SK-MEL-5 (cell line): Measurements from ENCODE around the gene CA9. TPM values are rescaled to one million over a fixed set of nuclear protein-coding genes. Genes with fewer than 3 reads are reported as not detected.
A peak's percentile ranks its signal among the peaks of the same experiment; 100 is the strongest.

Source experiments
- DNase-seq: peaks from one replicate; pipeline ENCODE4 v3.0.0-alpha.2; 2016; ENCODE audit warnings: low read depth, low spot score
- in situ Hi-C: cut with HindIII; loops from 2 replicates; pipeline ENCODE4 v1.10.0; 2016; ENCODE audit warnings: low sequenced_read_pairs, high pct_unique_total_duplicates, low pct_unique_long_range_greater_than_20kb
- total RNA-seq: library from RNA; depleted of rRNA; stranded (reverse); fragments of >200 nt; shearing (Covaris generic); gene quantifications from 2 replicates; pipeline ENCODE4 v1.2.3, GENCODE V29; 2014

Gene CA9
- total RNA-seq, 1 experiment from 2014 or later: 0.29 TPM

DNA sequence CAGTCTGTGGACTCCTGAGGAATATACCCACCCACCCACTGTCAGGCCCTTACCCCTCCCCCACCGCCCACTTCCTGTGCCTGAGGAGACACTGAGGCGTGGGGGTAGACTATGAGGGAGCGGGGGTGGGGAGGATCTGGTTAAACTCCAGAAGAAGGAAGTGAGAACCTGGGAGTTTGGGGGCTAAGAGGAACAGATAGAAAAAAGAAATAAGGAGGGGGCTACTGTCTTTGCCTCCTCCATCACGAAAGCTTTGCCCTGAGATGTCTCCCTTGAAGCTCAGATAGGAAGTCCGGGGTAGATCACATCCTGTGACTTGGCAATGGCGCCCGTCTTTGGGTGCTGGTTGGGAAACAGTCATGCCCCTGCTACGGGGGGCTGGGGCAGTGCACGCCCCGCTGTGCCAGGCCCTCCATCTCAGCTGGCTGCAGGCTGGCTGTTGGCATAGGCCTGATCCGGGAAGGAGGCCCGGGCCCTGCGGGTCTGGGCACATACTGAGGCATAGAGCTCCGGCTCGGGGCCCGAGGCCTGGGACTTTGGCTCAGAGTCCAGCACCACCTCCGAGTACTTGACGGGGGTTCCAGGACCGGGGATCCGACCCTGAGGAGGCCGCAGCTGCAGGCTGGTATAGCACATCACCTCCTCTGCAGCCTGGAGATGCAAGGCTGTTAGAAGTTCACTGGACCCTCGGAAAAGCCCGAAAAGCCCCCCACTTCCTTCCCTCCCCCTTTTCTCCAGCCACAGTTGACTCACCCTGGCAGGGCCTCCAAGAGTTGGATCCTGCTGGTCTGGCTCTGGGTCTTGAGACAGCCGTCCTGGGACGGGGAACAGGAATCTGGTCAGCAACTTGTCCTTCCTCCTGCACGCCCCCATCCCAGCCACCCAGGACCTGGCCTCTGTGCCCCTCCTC lies 24.0 kb upstream of the CA9 start:
- in situ Hi-C loops: no loop called here
- DNase-seq: no peak

DNA sequence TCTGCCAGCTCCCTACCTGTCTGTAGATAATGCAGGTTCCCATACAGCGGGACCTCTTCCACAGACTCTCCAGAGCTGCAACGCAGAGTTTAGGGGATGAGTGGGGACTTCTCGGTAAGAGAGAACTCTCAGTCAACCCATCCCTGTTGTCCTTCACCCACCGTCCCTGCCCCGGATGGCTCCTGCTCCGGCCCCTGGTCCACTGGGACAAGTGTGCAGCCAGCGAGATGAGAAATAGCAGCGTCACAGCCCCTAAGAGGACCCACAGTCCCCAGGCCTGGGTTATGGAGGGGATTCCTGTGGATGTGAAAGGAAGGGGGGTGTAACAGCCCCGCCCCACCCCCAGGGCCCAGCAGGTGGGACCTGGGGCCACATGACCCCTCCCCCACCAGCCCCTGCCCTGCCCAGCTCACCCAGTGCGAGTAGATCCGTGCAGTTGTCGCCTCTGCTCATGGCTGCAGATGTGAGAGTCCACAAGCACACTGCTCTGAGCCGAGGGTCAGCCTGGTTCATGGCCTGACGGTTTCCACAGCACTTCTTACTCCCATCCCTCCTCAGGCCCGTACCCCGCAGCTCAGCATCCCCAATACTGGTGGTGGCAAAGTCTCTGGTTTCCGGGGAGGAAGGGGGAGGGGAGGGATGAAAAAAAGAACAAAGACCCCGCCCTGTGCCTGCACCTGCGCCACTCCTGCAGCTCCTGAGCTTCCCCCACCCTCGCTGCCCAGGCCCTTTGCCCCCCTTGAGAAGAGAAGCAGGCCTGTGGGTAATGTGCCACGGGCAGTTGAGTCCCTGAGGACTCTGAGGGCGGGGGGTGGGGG lies 23.2 kb upstream of the CA9 start, which contains the start of gene SIT1:
TSS of gene SIT1 (minus strand) at position 591 of the 818 bp plus-strand sequence. CDS start at position 513, 78 bp downstream.
- in situ Hi-C loops: no loop called here
- DNase-seq: no peak

DNA sequence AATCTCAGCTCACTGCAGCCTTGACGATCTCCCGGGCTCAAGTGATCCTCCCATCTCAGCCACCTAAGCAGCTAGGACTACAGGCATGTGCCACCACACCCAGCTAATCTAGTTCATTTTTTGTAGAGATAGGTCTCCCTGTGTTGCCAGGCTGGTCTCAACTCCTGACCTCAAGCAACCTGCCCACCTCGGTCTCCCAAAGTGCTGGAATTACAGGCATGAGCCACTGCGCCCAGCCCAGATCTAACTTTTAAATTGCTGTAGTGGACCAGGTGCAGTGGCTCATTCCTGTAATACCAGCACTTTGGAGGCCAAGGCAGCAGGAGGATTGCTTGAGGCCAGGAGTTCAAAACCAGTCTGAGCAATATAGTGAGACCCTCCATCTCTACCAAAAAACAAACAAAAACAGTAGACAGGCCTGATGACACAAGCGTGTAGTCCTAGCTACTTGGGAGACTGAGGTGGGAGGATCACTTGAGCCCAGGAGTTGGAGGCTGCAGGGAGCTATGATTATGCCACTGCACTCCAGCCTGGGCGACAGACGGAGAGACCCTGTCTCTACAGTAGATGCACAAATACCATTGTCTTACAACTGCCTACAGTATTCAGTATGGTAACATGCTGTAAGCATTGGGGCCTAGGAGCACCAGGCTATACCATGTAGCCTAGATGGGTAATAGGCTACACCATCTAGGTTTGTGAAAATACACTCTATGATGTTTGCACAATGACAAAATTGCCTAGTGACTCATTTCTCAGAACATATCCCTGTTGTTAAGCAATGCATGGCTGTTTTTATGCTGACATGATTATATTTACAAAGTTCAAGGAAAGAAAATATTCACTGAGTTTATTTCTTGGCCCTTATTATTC lies 21.5 kb upstream of the CA9 start:
- DNase-seq: no peak
- in situ Hi-C loops: no loop called here

DNA sequence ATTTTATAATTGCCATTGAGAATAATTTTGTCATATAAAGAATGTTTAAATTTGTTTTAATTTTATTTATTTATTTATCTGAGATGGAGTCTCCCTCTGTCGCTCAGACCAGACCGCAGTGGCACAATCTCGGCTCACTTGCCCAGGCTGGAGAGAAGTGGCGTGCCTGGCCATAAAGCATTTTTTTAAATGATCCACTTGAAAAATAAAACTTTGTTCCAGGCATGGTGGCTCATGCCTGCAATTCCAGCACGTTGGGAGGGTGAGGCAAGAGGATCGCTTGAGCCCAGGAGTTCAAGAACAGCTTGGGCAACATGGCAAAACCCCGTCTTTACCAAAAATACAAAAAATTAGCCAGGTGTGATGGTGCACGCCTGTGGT lies 20.9 kb upstream of the CA9 start:
- no peak for DNase-seq
- in situ Hi-C loops: no loop called here

DNA sequence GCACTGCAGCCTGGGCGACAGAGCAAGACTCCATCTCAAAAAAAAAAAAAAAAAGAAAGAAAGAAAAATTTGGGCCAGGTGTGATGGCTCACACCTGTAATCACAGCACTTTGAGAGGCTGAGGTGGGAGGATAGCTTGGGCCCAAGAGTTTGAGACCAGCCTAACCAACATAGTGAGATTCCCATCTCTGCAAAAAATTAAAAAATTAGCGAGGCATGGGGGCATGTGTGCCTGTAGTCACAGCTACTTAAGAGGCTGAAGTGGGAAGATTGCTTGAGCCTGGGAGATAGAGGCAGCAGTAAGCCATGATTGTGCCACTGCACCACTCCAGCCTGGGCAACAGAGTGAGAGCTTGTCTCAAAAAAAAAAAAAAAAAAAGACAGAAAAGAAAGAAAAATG lies 20.1 kb upstream of the CA9 start:
- no peak for DNase-seq
- in situ Hi-C loops: no loop called here

DNA sequence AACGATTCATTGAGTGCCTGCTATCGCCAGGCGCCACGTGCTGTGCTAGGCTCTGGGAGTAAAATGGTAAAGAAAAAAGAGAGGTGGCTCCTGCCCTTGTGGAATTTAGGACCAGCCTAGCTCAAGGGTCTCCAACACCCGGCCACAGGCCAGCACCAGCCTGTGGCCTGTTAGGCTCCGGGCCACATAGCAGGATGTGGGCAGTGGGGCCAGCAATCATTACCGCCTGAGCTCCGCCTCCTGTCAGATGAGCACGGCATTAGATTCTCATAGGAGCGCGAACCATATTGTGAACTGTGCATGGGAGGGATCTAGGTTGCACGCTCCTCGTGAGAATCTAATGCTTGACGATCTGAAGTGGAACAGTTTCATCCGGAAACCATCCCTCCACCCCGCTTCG lies 17.4 kb upstream of the CA9 start:
- DNase-seq: no peak
- in situ Hi-C loops: no loop called here

DNA sequence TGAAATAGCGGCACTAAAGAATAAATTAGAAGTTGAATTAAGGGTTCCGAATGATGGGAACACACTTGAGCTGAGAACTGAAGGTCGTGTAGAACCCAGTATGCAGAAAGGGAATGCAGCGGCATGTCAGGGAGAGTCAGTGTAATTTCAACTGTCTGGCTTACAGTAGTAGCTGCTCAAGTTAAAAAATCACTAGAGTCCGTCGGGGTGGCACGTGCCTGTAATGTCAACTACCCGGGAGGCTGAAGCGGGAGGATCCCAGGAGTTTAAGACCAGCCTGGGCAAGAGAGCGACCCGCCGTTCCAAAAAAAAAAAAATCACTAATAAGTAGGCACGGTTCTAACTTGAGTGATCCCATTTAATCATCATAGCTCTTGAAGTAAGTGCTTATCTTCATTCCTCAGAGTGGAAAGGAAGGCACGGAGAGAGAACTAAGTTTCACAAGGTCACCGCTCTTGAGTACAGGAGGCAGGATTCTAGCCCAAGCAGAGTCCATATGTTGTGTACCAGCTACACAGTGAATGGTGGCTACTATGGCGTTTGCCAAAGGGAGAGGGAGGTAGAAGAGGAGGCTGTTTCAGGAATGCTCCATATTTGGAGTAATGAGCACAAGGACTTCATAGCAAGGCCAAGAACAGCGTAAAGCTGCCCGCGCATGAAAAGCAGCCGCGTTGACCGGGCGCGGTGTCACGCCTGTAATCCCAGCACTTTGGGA lies 16.7 kb upstream of the CA9 start:
- in situ Hi-C loops: no loop called here

DNA sequence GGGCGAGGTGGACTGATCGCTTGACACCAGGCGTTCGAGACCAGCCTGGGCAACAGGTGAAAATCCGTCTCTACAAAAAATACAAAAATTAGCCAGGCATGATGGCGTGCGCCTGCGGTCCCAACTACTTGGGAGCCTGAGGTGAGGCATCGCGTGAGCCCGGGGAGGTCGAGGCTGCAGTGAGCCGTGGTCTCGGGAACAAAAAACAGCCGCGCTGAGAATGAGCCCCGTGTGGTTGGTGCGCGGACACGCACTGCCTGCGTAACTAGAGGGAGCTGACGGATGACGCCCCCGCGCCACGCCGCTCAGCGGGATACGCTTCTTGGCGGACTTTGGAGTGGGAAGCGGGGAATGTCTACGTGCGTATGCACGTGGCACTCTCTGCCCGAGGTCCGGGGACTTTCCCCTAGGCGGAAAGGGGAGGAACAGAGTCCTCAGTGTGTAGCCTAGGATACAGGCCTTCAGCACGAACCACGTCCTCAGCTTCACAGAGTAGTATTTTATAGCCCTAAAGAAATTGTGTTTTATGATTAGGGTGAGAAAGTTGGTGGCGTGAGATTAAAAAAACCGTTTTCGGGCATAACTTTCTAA lies 16.1 kb upstream of the CA9 start, which contains the start of gene RMRP:
TSS of gene RMRP (minus strand) at position 474 of the 591 bp plus-strand sequence.
- in situ Hi-C loops: no loop called here

More for the DNA sequence above, 16.7 kb upstream of the CA9 start:
- no peak for DNase-seq

DNA sequence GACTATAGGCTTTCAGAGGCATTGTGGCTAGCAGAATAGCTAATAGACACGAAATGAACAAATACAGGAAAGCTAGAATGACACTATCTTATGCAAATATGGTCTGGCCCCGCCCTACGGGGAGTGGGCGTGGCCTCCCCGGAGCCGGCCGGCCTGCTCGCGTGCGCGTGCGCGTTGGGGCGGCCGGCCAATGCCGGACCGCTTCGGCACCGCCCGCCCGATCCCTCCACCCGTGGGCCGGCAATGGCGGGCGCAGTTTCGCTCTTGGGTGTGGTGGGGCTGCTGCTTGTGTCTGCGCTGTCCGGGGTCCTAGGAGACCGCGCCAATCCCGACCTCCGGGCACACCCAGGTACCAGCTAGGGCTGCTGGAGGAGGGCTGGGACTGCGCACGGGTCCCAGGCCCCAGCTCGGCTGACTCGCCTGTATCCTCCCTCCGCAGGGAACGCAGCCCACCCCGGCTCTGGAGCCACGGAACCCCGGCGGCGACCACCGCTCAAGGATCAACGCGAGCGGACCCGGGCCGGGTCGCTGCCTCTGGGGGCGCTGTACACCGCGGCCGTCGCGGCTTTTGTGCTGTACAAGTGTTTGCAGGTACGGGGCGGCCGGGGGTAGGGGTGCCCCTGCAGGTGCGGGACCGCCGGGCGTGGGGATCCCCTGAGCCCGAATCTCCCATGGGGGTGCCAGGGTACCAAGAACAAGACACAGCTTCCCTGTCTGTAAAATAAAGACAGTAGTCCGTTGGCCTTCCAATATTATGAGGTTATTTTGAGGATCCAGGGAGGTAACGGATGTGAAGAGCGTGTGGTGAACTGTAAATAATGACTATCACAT lies 15.4 kb upstream of the CA9 start, which contains the start of gene CCDC107:
TSS of gene CCDC107 (plus strand) at position 156 of the 831 bp plus-strand sequence. CDS start at position 244, 88 bp downstream.
- DNase-seq: peak; percentile 75
- in situ Hi-C loops: no loop called here

More for the DNA sequence above, 16.1 kb upstream of the CA9 start, which contains the start of gene RMRP:
- DNase-seq: peak; percentile 99

DNA sequence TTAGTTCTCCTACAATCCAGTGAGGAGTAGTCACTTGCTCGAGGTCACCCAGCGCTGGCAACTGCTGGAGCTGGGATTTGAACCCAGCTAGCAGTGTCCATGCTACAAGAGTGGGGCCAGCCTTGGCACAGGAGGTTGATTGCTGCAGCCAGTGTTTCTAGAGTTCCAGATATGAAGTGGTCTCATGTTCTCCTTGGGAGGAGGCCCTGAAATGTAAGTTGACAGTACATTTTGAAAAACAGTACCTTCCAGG lies 14.8 kb upstream of the CA9 start:
- in situ Hi-C loops: no loop called here

DNA sequence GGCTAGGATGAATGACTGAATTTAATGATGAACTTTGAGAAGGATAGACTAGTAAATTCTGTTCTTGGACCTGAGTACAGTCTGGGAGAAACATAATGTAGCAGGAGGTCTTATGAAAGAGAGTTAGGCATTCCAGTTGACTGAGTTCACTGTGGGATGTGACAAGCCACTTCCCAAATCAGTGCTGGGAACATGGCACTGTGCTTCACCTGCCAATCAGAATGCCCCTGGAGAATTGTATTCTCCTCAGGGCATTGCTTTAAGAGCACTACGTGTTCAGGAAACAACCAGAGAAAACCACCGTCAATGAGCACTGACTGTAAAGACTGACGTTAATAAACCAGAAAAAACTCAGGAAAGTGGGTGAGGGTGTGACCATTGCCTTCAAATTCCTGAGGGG lies 14.4 kb upstream of the CA9 start:
- peak; percentile 58 for DNase-seq
- in situ Hi-C loops: no loop called here

More for the DNA sequence above, 14.8 kb upstream of the CA9 start:
- DNase-seq: peak; percentile 53

DNA sequence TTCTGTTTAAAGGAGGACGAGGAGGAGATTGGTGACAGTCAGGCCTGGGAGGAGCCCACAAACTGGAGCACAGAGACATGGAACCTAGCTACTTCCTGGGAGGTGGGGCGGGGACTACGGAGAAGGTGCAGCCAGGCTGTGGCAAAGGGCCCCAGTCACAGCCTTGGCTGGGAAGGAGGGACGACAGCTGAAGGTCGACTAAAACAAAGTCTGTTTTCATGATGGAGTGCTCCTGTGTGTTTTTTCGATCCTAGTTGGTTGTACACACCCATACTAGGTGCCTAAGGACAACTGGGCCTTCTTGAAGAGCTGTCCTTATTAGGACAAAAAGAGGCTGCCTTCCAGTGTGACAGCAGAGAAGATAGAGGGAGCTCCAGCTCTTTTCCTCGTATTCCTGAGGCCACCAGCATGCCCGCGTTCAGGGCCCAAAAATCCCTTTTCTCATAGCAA lies 12.7 kb upstream of the CA9 start:
- DNase-seq: peak; percentile 55
- in situ Hi-C loops: no loop called here

DNA sequence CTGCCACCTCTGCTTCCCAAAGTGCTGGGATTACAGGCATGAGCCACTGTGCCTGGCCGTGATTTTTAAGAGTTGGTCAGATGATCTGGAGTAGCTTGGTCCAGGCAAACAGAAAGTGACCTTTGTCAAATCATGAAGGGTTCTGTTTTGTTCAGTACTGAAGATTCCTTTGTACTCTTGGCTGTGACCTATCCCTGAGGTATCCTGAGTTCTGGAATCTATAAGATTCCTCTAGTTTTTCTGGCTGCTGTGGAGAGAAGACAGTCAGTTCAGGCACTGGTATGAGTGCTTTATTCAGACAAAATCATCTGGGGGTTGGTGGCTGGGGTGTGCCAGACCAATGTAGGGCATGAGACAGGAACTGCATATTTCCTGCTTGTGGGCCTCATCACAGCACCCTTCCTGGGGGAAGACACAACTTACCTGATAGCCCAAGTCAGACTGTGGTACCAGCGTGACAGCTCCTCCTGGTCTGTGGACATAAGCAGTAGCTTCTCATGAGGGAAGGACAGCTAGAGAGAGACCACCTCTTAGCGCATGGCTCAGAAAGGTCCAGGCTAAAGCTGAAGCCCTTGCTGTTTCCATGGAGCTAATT lies 11.9 kb upstream of the CA9 start:
- in situ Hi-C loops: no loop called here

DNA sequence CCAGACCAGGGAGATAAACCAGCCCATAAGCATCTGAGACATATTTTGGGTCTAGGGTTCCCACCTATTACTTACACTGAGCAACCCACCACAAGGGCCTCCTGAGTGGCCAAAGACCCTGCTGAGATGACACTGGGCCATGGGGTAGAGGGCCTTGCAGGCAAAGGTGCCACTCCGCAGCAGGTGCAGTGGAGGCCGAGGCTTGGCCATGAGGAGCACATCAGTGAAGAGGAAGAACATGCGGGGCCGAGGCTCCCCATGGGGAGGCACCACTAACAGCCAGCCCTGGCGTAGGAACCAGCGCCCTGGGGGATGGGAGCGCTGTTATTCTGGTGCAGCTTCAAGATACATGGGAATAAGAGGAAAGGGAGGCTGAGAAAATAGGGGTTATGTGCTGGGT lies 11.3 kb upstream of the CA9 start:
- in situ Hi-C loops: no loop called here
- DNase-seq: no peak

More for the DNA sequence above, 11.9 kb upstream of the CA9 start:
- DNase-seq: peak; percentile 89
